GM18867 (cell line): ENCODE data around the gene LIPE.

Experiments
- ATAC-seq: cut with Tn5 transposase; IDR thresholded peaks from one replicate; pipeline ENCODE4 v1.9.1; 2021; ENCODE audit warnings: mild to moderate bottlenecking, moderate library complexity; ENCODE audit not compliant: unreplicated experiment

The LIPE gene

DNA sequence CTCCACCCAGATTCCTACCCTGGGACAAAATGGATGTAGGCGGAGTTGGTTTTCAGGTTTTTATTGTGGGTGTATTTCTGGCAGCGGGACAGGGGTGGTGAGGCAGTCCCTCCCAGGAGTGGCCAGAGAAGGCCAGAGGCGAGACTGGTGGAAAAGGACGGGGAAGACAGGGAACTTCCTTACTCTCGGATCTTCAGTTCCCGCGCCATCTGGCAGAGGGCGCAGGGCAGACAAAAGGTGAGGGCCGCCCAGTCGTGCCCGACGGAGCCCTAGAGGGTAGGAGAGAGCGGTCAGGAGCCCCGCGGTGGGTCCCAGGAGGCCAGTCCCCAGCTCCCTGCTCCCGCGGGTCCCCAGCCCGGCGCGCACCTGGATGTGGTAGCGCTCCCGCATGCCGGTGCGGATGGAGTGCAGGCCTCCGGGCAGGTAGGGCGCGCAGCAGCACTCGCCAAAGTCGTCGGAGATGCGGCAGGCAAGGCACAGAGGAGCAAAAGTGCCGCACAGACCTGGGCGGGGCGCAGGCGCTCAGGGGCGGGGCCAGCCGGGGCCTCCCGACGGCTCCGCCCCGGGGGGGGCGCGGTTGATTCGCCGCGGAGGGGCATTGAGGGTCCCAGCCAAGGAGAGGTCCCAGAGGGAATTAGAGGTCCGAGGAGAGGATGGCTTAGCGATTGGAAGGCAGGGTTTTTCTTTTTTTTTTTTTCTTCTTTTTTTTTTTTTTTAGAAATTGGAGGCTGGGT is 40.0 kb downstream of the LIPE start:
- peak; percentile 62 for ATAC-seq

DNA sequence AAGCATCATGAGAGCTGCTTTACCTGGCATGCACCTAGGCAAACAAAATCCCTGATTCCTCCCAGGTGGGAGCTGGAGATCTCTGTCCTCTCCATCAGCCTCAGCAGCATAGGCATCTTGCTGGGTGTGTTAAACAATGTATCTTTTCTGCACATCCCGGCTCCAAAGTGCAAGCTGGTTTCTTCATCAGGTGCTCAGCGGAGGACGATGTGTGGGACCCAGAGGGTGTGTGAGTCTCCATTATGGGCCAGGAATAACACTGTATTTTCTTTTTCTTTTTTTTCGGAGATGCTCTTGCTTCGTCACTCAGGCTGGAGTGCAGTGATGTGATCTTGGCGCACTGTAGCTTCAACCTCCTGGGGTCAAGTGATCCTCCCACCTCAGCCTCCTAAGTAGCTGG is 47.0 kb downstream of the LIPE start:
- ATAC-seq, result no peak

DNA sequence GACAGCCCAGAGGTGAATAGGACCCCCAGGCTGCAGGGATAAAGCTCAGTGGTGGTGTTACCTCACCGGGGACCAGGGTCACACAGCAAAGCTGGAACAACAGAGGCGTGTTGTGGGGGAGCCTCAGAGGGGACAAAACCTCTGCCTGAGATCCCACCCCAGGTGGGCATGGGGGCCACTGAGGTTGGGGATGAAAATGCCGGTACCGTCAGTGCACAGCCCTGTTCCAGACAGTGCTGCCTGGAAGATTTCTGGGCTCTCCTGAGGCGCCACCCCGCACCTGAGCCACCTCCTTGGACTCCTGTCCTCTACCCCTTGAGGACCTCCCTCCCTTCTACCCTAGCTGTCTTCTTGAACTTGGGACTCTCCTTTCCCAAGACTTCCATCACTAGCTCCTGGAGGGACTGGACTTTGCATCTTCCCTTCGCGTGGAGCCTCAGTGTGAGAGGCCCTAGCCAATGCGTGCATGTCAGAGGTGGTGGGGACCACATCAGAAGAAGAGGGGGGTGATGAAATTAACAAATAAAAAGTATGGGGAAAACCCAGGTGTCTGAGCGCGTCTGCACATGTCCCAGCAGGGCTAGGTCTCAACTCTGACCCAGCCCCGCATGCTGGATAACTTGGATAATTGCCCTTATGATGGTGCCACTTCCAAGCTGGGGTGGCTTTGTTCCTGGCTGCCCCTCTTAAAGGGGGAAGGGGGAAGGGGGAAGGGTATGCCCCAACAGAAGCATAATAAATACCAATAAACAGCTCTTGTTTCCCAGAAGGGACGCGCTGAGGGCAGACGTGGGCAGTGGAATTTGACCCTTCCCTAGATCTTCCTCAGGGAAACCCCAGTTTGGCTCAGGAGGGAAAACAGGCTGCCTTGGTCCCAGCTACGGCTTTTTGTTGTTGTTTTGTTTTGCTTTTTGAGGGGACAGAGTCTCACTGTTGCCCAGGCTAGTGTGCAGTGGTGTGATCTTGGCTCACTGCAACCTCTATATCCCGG is 48.7 kb downstream of the LIPE start:
- ATAC-seq, result no peak

DNA sequence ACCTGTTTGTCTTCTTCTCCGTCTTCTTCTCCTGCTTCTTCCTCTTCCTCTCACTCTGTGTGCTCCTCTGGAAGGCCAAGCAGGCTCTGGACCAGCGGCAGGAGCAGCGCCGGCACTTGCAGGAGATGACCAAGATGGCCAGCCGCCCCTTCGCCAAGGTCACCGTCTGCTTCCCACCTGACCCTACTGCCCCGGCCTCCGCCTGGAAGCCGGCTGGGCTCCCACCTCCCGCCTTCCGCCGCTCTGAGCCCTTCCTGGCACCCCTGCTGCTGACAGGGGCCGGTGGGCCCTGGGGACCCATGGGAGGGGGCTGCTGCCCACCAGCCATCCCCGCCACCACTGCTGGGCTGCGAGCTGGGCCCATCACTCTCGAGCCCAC is 51.0 kb downstream of the LIPE start:
- no peak for ATAC-seq

DNA sequence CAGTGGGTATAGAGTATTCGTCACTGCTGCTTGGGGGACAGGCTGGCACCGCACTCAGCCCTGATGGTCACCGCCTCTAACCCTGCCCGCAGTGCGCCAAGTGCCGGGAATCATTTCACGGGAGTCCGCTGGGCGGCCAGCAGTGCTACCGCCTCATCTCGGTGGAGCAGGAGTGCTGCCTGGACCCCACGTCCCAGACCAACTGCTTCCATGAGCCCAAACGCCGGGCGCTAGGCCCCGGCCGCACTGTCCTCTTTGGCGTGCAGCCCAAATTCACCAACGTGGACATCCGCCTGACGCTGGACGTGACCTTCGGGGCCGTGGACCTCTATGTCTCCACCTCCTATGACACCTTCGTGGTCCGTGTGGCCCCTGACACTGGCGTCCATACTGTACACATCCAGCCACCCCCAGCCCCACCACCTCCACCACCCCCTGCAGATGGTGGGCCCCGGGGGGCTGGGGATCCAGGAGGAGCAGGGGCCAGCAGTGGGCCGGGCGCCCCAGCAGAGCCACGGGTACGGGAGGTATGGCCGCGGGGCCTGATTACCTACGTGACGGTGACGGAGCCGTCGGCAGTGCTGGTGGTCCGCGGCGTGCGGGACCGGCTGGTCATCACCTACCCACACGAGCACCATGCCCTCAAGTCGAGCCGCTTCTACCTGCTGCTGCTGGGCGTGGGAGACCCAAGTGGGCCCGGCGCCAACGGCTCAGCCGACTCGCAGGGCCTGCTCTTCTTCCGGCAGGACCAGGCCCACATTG is 51.6 kb downstream of the LIPE start:
- no peak for ATAC-seq

DNA sequence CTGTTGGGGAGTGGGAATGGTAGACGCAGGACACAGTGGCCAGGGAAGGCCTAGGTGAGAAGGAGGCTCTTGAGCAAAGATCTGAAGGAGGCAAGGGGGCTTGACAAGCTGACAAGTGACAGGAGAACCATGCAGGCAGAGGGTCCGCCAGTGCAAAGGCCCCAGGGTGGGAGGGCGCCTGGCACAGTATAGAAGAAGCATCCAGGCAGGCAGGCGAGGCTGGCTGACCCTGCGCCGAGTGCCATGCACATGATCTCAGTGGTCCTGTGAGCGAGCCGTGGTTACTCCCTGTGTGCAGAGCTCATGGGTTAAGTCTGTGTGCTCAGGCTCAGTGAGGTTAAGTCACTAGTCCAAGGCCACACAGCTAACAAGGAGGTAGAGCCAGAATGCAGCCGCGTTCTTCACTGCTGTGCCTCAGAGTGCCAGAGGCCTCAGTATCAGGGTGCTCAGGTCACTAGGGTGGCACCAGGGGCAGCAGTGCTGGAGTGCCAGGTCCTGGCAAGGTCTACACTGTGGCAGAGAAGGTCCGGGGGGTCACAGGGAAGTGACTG is 52.3 kb downstream of the LIPE start:
- ATAC-seq, result no peak

DNA sequence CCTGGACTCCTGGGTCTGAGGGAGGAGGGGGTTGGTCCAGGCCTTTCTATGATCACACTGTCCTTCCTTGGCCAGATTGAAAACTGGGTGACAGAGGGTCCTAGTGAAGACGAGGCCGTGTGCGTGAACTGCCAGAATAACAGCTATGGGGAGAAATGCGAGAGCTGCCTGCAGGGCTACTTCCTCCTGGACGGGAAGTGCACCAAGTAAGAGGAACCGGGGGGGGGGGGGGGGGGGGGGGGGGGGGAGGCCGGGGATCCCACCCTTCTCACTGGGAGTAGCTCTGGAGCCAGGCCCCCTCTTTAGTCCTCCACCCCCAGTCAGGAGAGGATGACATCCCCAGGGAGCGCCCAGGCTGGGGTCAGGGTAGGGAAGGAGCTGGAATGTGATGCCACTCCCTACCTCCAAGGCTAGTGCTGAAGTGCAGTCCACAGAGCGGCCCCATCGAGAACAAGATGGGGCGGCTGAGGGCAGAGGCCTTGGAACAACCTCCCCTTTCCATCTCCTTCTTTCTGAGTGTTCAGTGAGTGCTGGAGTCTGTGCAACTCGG is 56.5 kb downstream of the LIPE start:
- ATAC-seq, result no peak

DNA sequence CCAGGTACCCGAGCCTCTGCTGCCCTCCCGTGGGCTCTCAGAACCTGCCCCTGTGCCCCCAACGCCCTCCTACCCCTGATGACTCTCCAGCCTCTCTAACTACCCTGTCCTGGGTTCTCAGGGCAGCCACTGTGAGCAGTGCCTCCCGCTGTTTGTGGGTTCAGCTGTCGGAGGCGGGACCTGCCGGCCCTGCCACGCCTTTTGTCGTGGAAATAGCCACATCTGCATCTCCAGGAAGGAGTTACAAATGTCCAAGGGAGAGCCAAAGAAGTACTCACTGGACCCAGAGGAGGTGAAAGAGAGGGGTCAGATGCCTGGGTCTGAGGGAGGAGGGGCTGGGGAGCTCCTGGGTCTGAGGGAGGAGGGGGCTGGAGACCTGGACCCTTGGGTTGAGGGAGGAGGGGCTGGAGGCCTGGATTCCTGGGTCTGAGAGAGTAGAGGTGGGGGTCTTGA is 57.1 kb downstream of the LIPE start:
- no peak for ATAC-seq

DNA sequence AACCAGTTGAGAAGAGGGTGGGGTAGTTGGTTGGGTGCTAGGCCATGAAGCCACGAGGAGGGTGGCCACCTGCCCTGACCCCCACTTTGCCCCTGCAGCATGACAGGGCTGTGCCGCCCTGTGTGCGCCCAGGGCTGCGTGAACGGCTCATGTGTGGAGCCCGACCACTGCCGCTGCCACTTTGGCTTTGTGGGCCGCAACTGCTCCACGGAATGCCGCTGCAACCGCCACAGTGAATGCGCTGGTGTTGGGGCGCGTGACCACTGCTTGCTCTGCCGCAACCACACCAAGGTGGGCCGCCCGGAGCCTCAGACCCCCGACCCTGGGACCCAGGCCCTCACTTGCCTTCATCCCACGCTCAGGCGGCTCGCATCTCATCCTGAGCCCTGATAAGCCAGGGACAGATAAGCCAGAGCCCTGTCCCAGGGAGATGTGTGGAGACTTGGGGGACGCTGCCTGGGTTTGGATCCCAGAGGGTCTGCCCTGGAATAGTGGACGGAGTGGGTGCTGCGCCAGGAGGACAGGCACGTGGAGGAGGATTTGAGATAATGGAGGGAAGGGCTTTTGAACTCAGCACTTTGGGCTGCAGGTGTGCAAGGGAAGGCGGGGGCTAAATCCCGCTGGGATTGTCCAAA is 57.6 kb downstream of the LIPE start:
- ATAC-seq, result no peak

DNA sequence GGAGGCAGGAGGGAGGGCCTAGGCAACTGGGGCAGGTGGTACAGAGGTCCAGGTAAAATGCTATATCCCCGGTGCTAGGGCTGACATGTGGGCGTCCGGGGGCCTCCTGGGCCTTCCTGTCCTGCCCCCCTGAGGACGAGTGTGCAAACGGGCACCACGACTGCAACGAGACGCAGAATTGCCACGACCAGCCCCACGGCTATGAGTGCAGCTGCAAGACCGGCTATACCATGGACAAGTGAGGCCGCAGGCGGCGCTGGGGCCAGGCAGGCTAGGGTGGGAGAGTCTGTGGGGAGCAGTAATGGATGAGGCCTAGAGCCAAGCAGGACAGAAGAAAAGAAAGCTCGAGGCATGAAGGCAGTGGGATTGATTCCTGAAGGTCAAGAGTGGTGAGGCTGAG is 58.4 kb downstream of the LIPE start:
- ATAC-seq, result no peak

DNA sequence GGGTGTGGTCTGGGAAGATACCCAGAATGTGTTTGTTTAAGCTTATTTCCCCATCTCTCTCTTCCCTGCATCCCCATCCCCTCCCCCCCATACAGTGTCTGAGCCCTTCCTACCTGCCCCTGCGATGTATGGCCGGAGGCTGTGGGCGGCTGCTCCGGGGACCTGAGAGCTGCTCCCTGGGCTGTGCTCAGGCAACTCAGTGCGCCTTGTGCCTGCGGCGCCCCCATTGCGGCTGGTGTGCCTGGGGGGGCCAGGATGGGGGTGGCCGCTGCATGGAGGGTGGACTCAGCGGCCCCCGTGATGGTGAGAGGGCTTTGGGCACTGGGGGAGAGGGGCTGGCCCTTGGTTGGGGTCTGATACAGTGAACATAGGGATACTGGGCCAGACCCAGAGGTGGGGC is 58.8 kb downstream of the LIPE start:
- no peak for ATAC-seq

DNA sequence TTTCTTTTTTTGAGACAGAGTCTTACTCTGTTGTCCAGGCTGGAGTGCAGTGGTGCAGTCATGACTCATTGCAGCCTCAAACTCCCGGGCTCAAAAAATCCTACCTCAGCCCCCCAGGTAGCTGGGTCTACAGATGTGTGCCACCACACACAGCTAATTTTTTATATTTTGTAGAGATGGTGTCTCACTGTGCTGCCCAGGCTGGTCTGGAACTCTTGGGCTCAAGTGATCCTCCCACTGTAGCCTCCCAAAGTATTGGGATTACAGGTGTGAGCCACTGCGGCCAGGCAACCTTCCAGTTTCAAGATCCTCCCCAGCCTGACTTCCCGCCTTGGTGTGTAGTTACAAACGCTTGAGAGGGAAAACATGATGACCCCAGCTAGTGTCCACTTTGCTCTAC is 59.3 kb downstream of the LIPE start:
- ATAC-seq, result no peak

DNA sequence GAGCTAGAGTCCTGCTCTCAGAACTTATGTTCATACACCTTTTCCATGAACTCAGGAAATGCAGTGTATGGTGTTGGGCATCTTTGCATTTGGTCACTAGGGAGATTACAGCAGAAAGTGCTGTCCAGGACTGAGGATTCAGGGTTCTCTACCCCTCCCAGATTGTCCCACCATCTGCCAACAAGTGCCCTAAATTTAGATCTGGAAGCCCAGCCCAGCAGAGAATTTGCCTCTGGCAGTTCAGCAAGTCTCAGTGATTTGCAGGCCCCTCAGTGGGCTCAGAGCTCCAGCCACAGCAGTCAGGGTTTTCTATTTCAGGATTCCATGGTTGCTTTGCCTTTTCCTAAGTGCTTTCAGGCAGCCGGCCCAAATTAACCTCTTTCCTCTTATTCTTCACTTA is 60.5 kb downstream of the LIPE start:
- ATAC-seq, result no peak

DNA sequence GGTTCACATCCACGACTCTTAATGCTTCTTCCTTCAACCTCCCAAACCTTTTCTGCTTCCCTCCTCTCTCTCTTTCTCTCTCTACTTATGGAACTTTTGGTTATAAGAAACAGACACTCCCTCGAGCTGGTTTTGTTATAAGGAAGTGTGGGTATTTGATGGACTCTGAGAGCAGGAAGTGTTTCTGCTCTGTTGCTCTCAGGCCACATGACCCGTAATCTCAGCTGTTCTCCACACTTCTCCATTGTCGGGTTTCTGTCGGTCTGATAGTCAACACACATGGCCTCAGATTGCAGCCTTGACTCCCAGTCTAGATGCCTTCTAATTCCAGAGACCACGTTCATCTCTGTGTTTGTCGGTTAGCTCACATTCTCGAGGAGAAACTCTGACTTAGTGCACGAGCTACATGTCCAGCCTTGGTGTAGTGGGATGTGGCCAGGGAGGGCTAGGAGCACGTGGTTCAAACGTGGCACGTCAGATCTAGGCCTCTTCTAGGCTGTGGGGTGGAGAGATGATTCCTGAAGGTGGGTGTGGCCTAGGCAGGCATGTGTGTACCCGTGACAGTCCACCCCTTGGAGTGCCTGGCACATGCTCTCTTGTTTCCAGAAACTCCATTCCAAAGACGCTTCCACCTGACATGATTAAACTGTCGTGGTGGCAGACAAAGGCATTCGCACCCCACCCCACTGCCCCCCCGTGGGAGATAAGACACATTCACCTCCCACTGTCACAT is 63.4 kb downstream of the LIPE start:
- no peak for ATAC-seq

DNA sequence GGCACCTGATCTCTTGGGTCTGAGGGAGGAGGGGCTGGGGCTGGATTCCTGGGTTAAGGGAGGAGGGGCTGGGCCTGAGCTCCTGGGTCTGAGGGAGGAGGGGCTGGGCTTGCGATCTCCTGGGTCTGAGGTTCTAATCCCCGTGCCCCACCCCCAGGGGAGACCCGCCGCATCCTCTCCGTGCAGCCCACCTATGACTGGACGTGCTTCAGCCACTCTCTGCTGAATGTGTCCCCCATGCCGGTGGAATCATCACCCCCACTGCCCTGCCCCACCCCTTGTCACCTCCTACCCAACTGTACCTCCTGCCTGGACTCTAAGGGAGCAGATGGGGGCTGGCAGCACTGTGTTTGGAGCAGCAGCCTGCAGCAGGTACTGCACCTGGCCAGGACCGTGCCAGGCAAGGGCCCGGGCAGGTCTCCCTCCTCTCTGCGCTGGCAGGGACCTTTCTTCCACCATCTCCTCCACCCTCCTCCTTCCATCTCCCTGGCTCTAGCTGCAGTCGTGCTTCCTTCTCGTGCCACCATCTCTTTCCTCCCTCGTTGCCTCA is 64.2 kb downstream of the LIPE start:
- ATAC-seq, result no peak

DNA sequence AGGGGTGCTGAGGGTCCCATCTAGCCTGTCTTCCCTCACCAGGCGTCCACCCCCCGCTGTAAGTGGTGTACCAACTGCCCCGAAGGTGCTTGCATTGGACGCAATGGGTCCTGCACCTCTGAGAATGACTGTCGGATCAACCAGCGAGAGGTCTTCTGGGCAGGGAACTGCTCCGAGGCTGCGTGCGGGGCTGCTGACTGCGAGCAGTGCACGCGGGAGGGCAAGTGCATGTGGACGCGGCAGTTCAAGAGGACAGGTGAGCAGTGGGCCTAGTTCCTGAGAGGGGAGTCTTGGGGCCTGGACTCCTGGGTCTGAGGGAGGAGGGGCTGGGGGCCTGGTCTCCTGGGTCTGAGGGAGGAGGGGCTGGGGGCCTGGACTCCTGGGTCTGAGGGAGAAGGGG is 64.8 kb downstream of the LIPE start:
- ATAC-seq, result no peak

DNA sequence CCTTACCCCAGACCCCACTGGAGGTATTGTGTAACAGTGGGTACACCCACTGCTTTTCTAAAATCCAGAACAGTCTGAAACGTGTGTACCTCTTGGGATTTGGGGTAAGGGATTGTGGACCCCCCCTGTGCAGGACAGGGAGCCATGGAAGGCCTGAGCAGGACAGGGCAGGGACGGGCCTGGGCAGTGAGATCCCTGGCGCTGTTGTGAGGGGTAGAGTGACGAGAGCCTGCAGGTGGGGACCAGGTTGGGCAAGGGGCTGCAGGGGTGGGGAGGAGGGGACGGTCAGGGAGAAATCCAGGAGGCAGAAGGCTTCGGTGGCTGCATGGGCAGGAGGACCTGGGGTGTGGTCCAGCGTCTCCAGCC is 65.7 kb downstream of the LIPE start:
- no peak for ATAC-seq

DNA sequence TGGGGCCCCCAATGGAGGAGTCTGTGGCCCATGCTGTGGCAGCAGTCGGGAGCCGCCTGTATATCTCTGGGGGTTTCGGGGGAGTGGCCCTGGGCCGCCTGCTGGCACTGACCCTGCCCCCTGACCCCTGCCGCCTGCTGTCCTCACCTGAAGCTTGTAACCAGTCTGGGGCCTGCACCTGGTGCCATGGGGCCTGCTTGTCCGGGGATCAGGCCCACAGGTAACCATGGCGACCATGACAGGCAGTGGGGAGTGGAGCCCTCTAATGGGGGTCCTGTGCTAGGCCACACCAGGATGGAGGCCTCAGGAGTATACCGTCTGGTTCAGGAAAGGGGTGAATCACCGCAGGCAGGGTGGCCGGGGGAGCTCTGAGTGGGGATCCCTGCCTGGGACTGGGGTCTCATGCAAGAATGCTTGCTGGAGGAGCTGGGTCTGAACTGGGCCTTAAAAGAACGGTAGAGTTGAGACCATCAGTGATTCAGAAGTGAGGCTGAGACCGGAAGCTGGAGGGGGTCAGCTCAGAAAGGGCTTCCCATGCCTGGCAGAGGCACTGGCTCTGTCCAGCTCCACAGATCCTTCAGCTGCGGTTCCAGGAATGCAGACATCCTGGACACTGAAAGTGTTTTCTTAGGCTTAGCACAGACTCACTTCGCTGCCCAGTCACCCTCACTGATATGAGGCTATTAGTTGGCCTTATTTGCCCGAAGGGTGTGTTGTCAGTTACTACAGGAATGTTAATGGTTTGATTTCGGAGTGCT is 66.2 kb downstream of the LIPE start:
- ATAC-seq, result no peak

DNA sequence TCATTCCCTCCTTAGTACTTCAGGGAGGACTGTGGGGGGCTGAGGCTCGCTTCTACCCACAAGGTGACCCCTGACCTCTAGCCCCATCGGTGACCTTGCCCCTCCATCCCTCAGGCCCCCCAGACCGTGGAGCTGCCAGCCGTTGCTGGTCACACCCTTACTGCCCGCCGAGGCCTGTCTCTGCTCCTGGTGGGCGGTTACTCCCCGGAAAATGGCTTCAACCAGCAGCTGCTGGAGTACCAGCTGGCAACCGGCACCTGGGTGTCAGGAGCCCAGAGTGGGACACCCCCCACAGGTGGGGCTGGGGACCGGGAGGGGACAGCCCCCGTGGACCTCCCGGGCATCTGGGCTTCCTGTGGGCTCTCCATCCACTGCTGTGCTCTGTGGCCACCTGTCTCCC is 69.9 kb downstream of the LIPE start:
- ATAC-seq, result no peak
